GM21526 (cell line): ENCODE data around the gene LRRC43.
"Not testable (repeated sequence)": the region's sequence is repeated elsewhere in the genome, so short reads cannot be mapped to it uniquely, and the experiment has no call there.

Source experiments
- ATAC-seq: cut with Tn5 transposase; IDR thresholded peaks from one replicate; pipeline ENCODE4 v1.9.1; 2021; ENCODE audit warnings: moderate library complexity; ENCODE audit not compliant: unreplicated experiment, low FRiP score

The LRRC43 gene

DNA sequence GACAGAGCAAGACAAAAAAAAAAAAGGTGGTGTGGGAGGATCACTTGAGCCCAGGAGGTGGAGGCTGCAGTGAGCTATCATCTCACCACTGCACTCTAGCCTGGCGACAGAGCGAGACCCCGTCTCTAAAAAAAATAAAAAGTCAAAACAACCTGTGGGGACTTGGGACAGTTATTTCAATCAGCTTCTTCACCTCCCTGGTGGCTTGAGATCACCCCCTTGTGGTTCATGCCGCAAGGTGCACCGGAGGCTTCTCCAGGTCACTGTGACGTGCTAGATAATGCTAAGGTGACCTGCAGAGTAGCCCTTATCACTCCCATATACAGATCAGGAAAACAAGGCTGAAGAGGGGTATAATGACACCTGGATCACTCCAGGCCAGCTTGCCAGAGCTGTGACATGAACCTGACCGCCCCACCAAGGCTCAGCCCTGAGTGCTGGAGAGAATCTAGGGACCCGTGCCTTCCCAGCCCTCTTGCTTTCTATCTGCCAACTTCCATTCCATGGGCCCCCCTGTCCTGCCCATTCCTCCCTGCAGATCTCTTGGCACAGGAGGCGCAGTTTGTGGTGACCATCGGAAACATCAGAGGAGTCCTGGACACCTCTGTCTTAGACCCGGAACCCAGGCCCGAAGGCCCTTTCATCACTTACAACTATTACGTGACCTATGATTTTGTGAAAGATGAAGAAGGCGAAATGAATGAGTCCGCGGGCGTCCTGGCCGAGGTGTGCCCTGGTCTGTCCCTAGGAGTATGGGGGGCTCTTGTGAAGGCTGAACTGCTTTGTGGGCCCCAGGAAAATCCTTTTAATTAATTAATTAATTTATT lies 8.1 kb downstream of the LRRC43 start:
- no peak for ATAC-seq

DNA sequence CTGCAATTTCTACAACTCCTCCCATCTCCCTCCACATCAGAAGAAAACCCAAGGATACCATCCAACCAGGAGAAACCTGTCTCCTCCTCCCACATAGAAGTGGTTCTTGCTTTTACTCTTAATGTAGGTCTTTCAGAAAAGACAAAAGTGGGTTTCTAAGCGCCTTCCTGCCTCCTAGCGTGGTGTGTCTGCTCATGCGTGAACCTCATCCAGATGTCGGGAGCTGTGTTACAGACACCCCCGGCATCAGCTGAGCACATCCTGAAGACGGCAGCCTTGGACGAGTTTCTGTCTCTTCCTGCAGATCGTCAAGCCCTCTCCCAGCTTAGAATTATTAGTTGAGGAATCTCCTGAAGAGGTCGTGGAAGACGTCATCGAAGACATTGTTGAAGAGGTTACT lies 9.5 kb downstream of the LRRC43 start:
- no peak for ATAC-seq

DNA sequence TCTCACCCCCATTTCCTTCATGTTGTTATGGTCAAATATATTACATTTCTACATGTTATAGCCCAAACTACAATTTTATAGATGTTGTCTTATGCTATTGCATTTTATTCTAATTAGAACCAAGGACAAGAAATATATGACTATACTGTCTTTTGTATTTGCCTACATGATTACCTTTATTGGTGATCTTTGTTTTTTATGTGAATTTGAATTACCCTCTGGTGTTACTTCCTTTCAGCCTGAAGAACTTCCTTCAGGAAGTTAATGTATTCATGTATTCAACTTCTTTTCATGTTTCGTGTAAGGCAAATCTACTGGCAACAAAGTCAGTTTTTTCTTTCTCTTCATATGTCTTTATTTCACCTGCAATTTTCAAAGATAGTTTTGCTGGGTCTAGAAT lies 11.9 kb downstream of the LRRC43 start:
- no peak for ATAC-seq

DNA sequence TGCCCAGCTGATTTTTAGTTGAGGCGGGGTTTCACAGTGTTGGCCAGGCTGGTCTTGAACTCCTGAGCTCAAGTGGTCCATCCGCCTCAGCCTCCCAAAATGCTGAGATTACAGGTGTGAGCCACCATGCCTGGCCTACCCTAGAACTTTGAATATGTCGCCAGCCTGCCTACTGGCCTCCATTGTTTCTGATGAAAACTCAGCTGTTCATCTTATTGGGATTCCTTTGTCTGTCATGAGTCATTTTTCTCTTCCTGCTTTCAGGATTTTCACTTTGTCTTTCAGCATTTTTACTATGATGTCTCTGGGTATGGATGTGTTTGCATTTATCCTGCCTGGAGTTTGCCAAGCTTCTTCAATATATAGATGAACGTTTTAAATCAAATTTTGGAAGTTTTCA lies 12.5 kb downstream of the LRRC43 start:
- ATAC-seq = no peak

DNA sequence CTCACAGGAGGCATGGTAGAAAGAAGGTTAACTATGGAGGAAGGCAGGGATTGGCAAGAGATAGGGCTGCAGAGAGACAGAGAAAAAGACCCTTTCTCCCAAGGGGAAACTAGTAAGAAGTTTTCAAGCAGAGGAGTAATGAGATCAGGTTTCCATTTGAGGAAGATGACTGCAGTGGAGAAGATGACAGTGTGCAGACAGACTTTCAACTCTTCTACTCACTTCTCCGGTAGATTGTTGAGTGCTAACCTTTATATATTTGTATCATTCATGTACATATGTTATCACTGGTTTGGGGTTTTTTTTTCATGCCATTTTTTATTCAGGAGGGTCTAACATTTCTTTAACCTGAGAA lies 14.7 kb downstream of the LRRC43 start:
- no peak for ATAC-seq

DNA sequence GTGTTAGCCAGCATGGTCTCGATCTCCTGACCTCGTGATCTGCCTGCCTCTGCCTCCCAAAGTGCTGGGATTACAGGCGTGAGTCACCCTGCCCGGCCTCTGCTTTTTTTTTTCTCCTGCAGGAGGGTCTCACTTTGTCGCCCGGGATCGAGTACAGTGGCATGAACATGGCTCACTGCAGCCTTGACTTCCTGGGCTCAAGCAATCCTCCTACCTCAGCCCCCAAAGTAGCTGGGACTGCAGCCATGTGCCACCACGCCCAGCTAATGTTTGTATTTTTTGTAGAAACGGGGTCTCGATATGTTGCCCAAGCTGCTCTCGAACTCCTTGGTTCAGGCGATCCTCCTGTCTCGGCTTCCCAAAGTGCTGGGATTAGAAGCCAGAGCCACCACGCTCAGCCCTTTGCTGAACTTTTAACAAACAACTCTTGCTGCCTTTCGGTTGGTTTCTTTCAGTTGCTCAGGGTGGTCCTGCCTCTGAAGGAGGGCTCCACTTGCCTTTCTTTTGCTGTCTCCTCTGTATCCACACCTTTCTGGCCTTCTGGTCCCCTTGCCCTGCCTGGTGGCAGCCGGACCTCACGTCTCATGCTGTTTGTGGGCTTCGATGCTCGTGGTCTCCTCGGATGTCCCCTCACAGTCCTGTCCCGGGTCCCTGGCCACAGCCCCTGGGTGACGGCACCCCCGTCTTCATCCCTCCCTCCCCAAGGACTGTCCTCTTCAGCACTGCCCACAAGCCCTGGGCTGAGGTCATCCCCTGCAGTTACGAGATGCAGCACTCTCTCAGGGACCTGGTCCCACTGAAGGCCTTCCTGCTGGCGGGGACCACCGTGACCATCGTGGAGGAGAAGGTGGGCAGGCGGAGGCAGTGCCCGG lies 16.8 kb downstream of the LRRC43 start:
- ATAC-seq = no peak

DNA sequence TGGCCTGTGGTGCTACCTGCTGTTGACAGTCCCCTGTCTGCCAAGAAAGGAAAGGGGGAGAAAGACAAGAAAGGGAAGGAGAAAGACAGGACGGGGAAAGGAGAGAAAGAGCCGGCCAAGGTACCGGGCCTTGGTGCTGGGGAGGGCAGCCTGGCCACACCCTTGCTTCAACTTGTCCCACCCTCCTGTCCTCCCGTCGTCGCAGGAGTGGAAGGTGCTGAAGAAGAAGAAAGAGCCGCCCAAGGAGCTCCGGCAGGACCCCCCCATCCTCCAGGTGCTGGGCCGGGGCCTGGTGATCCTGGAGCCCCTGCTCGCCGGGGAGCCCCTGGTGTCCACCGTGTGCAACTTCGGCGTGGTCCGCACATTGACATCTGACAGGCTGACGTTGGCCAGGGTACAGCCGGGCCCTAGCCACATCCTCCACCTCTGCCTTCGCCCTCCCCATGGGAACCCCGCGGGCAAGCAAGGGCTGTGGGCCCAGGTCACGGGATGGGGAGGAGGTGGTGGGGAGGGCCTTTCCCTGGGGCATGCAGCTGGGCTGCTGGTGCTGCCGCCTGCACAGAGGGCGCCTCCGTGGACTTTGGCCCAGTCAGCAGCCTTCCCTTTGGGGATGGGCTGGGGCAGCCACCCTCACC lies 17.7 kb downstream of the LRRC43 start:
- no peak for ATAC-seq

DNA sequence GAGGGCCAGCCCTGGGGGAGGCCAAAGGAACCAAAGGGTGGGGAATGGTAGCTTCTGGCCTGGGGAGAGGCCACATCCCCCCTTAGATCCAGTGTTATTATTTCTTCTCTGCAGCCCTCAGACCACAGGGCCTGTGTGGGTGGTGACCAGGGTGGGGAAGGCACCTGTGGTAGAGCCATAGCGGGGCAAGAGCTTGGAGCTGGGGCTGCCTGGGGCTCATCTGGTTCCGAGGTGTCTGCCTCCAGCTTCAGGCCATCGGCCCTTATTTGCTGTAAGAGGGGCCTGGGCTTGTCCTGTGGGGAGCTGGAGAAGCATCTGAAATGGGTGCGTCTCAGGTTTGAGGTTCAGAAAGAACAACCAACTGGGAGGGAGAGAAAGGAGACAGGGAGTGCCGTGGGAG lies 18.5 kb downstream of the LRRC43 start:
- ATAC-seq = no peak

DNA sequence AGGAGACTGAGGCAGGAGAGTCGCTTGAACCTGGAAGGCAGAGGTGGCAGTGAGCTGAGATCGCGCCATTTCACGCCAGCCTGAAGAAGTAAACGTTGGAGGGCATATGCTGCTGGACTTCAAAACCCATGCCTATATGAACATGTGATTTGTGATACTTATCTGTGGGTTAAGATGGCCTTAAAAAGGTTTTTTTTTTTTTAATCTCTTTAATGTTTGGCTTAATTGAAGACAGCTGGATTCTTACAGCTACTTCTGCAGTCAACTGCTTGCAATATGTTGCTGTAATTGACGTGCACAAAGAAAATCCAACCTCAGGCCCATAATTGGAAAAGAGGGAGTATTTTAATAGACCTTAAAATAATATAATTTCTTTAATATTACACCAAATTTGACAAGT lies 19.1 kb downstream of the LRRC43 start:
- ATAC-seq = no peak

DNA sequence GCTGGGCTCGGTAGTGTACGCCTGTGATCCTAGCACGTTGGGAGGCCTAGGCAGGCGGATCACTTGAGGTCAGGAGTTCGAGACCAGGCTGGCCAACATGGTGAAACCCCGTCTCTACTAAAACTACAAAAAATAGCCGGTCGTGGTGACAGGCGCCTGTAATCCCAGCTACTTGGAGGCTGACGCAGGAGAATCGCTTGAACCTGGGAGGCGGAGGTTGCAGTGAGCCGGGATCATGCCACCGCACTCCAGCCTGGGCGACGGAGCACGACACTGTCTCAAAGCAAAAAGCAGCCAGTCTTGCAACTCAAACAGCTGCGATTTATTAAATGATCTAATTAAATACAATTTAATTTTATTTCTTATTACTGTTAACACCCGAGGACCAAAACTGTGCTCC lies 19.9 kb downstream of the LRRC43 start:
- not testable (repeated sequence) for ATAC-seq

DNA sequence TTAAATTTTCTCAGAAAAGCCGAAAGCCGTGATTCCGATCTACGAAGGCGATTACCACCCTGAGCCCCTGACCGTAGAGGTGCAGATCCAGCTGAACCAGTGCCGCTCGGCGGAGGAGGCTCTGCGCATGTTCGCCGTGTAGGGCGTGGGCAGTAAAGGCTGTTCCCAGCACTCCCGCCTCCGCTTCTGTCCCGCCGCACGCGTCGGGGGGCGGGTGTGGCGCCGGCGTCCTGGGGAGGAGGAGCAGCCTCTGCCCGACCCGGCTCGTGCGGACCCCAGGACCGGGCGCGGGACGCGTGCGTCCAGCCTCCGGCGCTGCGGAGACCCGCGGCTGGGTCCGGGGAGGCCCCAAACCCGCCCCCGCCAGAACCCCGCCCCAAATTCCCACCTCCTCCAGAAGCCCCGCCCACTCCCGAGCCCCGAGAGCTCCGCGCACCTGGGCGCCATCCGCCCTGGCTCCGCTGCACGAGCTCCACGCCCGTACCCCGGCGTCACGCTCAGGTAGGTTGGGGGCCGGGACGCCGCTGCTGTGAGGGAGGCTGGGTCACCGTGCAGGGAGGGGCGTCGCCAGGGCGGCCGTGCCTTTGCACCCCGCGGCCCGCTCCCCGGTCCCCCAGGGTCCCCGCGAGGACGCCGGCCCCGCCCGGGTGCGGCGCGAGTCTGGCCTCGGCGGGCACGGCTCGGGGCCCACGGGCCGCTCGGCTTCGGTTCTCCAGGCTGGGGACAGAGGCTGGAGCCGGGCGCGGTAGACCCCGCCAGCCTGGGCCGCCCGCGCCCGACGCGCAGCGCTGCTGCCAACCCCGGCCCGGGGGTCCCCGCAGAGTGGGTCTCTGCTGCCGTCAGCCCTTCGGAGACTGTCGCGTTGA lies 20.6 kb downstream of the LRRC43 start, which contains the start of gene B3GNT4:
B3GNT4 (plus strand) TSS at position 409 of the 866 bp plus-strand sequence. CDS start 910 bp downstream, outside the sequence.
- no peak for ATAC-seq

DNA sequence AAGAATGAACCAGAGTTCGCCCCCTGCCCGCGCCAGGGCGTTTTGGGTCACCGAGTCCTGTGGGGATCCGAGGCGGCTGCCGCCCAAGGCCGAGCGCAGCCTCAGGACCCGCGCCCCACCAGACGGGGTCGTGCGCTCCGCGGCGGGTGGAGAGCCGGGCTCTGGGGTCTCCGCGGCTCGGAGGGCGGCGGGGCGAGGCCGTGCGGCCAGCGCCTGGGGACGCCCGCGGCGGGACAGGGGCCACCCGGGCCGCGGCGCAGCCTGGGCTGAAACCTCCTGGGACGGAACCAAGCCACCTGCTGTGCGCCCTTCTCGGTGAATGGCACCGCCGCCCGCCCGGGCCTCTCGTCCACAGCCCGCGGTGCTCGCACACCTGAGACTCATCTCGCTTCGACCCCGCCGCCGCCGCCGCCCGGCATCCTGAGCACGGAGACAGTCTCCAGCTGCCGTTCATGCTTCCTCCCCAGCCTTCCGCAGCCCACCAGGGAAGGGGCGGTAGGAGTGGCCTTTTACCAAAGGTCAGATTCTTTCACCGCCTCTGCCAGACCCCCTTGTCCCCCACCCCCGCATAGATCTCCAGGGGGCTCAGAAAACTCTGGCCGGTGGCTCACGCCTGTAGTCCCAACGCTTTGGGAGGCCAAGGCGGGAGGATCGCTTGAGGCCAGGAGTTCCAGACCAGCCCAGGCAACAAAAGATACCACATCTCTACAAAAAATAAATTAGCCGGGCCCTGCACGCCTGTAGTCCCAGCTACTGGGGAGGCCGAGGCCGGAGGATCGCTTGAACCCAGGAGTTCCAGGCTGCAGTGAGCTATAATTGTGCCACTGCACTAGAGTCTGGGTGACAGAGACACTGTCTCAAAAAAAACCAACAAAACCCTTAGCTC lies 21.5 kb downstream of the LRRC43 start:
- ATAC-seq = no peak

DNA sequence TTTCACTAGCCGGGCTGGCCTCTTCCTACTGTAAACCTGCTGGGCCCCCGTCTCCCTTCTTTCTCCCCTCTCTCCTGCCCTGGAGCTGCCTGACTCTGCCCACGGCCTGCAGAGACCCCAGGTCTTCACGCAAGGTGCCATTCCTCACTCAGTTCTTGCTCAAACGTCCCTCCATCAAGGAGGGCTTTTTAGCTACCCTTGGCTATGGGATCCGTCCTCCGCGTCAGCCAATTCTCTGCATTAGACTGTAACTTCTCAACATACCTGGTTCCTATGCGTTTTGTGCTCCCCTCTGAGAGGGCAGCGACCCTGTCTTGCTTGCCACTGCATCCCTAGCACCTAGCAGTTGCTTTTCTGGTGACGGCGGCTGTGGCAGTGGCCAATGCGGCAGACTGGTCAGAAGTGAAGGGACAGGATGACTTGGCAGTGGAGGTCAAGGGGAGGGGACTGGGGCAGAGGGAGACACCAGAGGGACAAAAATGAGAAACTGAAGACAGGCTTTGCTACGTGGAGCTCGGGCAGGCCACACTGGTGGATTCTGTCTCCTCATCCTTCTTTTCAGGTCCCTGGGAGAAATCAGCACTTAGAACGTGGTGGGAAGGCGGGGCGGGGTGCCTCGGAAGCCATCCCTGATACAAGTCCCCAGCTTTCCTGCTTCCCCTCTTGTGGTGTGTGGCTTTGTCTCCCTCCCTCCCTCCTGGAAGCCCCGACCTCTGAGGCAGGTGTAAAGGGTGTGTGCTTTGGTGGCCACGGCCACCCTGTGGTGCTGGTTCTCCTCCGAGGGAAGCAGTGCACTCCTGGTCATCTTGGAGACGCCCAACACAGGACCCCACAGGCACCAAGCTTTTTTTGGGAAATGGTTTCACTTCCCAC lies 22.4 kb downstream of the LRRC43 start:
- ATAC-seq = no peak

DNA sequence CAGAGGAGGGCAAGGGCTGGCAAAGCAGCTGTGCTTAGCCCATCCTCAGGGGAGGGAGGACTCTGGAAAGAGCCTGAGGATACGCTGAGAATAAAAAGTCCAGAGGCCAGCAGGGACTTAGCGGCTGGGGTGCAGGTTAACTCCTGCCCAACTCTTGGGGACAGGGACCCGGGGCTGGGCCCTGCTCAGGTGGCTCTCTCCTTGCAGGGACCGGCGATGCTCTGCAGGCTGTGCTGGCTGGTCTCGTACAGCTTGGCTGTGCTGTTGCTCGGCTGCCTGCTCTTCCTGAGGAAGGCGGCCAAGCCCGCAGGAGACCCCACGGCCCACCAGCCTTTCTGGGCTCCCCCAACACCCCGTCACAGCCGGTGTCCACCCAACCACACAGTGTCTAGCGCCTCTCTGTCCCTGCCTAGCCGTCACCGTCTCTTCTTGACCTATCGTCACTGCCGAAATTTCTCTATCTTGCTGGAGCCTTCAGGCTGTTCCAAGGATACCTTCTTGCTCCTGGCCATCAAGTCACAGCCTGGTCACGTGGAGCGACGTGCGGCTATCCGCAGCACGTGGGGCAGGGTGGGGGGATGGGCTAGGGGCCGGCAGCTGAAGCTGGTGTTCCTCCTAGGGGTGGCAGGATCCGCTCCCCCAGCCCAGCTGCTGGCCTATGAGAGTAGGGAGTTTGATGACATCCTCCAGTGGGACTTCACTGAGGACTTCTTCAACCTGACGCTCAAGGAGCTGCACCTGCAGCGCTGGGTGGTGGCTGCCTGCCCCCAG lies 23.4 kb downstream of the LRRC43 start:
- ATAC-seq = no peak

DNA sequence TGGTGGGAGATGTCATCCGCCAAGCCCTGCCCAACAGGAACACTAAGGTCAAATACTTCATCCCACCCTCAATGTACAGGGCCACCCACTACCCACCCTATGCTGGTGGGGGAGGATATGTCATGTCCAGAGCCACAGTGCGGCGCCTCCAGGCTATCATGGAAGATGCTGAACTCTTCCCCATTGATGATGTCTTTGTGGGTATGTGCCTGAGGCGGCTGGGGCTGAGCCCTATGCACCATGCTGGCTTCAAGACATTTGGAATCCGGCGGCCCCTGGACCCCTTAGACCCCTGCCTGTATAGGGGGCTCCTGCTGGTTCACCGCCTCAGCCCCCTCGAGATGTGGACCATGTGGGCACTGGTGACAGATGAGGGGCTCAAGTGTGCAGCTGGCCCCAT lies 24.1 kb downstream of the LRRC43 start:
- no peak for ATAC-seq

DNA sequence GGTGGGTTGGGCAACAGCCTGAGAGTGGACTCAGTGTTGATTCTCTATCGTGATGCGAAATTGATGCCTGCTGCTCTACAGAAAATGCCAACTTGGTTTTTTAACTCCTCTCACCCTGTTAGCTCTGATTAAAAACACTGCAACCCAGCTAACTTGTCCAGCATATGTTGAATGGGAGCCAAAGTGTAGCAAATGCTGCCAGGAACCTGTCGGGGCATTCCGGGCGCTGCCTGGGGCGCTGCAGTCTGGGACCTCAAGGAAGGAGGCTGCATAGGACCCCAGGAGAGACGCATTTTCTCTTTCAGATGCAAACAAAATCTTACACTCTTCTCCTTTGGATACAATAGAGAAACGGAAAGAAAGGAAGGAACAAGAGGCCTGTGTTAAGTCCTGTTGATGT lies 24.5 kb downstream of the LRRC43 start:
- ATAC-seq = no peak

DNA sequence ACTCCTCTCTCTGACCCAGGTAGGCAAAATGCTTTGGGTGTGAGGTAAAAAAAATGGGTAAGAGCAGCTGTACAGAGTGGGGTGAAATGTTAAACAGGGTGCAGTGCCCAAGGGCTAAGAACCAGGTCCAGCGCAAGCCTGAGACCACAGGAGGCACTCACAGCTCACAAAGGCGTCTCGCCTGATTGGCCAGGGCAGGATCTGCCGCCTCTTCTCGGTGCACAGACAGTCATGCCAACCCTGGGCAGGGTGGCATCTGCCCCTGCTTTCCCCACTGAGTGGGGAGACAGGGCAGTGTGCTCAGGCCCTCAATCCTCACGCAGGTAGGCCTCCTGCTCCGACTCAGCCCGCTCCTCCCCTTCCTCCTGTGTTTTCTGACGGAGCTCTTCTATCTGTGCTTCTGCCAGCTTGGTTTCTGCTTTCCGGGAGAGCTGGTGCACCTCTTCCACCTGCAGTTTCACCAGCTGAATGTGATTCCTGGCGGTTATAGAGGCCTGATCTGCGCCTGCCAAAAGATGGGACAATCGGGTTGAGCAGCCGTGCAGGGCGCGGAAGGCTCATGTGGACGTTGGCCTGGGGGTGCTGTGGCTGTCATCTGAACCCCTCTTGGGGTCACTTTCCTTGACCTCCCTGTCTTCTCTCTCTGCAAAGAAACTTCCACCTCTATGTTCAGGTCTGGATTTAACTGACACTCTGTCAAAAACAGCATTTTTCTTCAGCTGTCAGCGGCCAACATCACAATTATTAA lies 25.3 kb downstream of the LRRC43 start:
- no peak for ATAC-seq
